Endothelial cell of umbilical vein (primary cell): ENCODE data around the gene TRAPPC2L. TPM values are rescaled to one million over a fixed set of nuclear protein-coding genes. Genes with fewer than 3 reads are reported as not detected.

Experiments
- BruUV-seq: library from RNA; stranded (reverse); fragments of 400-500 nt; replicated peaks from 2 replicates; lab custom pipeline; 2021; lab: Mats Ljungman, UMichigan
- CTCF ChIA-PET: fragments of 300-600, 350-600 bp; sonication (Branson Sonifier 250); formaldehyde crosslinking; loops from one replicate; lab custom pipeline; 2021; ENCODE audit warnings: antibody characterized with exemption, inconsistent platforms; lab: Charles Lee
- POLR2A ChIA-PET: fragments of 300-600, 350-600 bp; sonication (Branson Sonifier 250); formaldehyde crosslinking; loops from one replicate; lab custom pipeline; 2021; ENCODE audit warnings: antibody characterized with exemption, inconsistent platforms; lab: Charles Lee
- DNase-seq: peaks from one replicate; pipeline ENCODE4 v3.0.0-alpha.2; 2011; ENCODE audit warnings: low read depth, low spot score
- FAIRE-seq: peaks from 2 replicates; lab custom pipeline; 2011; peaks lifted over from hg19 to GRCh38; lab: Jason Lieb, UNC
- H2AFZ ChIP-seq: 2 replicates; pipeline ENCODE4 v1.6.0; 2012; ENCODE audit warnings: low read depth, low read length, control low read depth, inconsistent platforms
- H3K27ac ChIP-seq: 2 replicates; pipeline ENCODE4 v1.5.1; 2011; ENCODE audit warnings: low read depth, mild to moderate bottlenecking, control low read depth, low read length, moderate library complexity; ENCODE audit not compliant: insufficient read depth
- H3K27me3 ChIP-seq, 2 experiments: 2 replicates each; pipeline versions ENCODE4 v1.6.0 to v1.6.1; 2011; ENCODE audit warnings: low read length in 2 of 2, mixed read lengths in 1 of 2; ENCODE audit not compliant: control insufficient read depth in 2 of 2, insufficient read depth in 2 of 2
- H3K36me3 ChIP-seq, 2 experiments: 2 replicates in 1 of 2; 3 replicates in 1 of 2; pipeline ENCODE4 v1.5.1; 2011; ENCODE audit warnings: low read length in 2 of 2, mild to moderate bottlenecking in 1 of 2, moderate library complexity in 1 of 2; ENCODE audit not compliant: control insufficient read depth in 2 of 2, insufficient read depth in 2 of 2; ENCODE audit errors: extremely low read depth in 1 of 2
- H3K4me1 ChIP-seq: 3 replicates; pipeline ENCODE4 v1.5.1; 2011; ENCODE audit warnings: mild to moderate bottlenecking, low read length; ENCODE audit not compliant: control insufficient read depth, insufficient read depth; ENCODE audit errors: extremely low read depth
- H3K4me2 ChIP-seq: 2 replicates; pipeline ENCODE4 v1.6.1; 2011; ENCODE audit warnings: low read length, control low read depth, mixed read lengths; ENCODE audit not compliant: insufficient read depth
- H3K4me3 ChIP-seq, 3 experiments: fragments of 200-600 bp in 1 of 3; sonication (generic), shearing (Covaris generic) in 1 of 3; replicated peaks in 1 of 3; 2 replicates each; pipeline ENCODE4 v1.5.1; 2011 to 2016; ENCODE audit warnings: control low read depth in 3 of 3, low read length in 3 of 3, mild to moderate bottlenecking in 2 of 3, inconsistent platforms in 1 of 3, low read depth in 1 of 3, moderate library complexity in 1 of 3; ENCODE audit not compliant: insufficient read depth in 1 of 3
- H3K79me2 ChIP-seq: 2 replicates; pipeline ENCODE4 v1.6.0; 2012; ENCODE audit warnings: low read length, inconsistent platforms; ENCODE audit not compliant: control insufficient read depth, insufficient read depth
- H3K9ac ChIP-seq: replicated peaks from 2 replicates; pipeline ENCODE3; 2011; ENCODE audit warnings: low read length, control low read depth; ENCODE audit not compliant: insufficient read depth; ENCODE audit errors: extremely low read depth
- H3K9me1 ChIP-seq: replicated peaks from 3 replicates; pipeline ENCODE4 v1.6.0; 2011; ENCODE audit warnings: mild to moderate bottlenecking, low read length; ENCODE audit not compliant: control insufficient read depth, insufficient read depth; ENCODE audit errors: extremely low read depth
- H3K9me3 ChIP-seq: replicated peaks from 2 replicates; pipeline ENCODE4 v1.5.1; 2012; ENCODE audit warnings: low read length, inconsistent platforms; ENCODE audit not compliant: control insufficient read depth, insufficient read depth
- H4K20me1 ChIP-seq: replicated peaks from 2 replicates; pipeline ENCODE3; 2011; ENCODE audit warnings: mild to moderate bottlenecking, low read length; ENCODE audit not compliant: control insufficient read depth, insufficient read depth; ENCODE audit errors: extremely low read depth
- EZH2 ChIP-seq: IDR thresholded peaks from 2 replicates; pipeline ENCODE4 v1.6.1; 2012; ENCODE audit warnings: borderline replicate concordance, low read depth, mild to moderate bottlenecking, moderate library complexity, low read length, inconsistent platforms; ENCODE audit not compliant: severe bottlenecking
- FOS ChIP-seq: IDR thresholded peaks from 2 replicates; pipeline ENCODE4 v1.6.1; 2011; ENCODE audit warnings: mild to moderate bottlenecking, low read length, moderate library complexity, borderline replicate concordance; ENCODE audit not compliant: insufficient read depth
- MYC ChIP-seq: IDR thresholded peaks from one replicate; pipeline ENCODE4 v1.6.1; 2011; ENCODE audit warnings: mild to moderate bottlenecking, low read depth, low read length
- dilution Hi-C: fragments of 300-500 bp; cut with MboI; formaldehyde crosslinking; loops from one replicate; pipeline ENCODE4 v1.15.0; 2019; ENCODE audit warnings: low sequenced_read_pairs; ENCODE audit not compliant: extremely low pct_ligation_motif_present
- intact Hi-C: fragments of 100-400 bp; cut with micrococcal nuclease; formaldehyde crosslinking; loops from one replicate; pipeline ENCODE4 v1.10.0; 2022
- polyA plus RNA-seq, 4 experiments: library from polyadenylated mRNA; depleted of rRNA in 3 of 4; stranded (reverse) in 3 of 4; unstranded in 1 of 4; fragments of >200 nt; gene quantifications; 2 replicates each; pipeline versions ENCODE4 v1.2.1 to v1.2.3, GENCODE V29; 2011 to 2012; ENCODE audit warnings: missing spikeins in 1 of 4
- total RNA-seq: library from RNA; stranded (reverse); gene quantifications from 2 replicates; pipeline ENCODE4 v1.2.3, GENCODE V29; 2021
- TF ChIP-seq, protein P1 (sequence below): IDR thresholded peaks from 2 replicates; pipeline ENCODE4 v1.6.1; 2011; ENCODE audit not compliant: insufficient read depth, insufficient read length
- TF ChIP-seq, protein P2 (sequence below), 2 donors: IDR thresholded peaks; 1 replicate in 1 of 2; 2 replicates in 1 of 2; pipeline ENCODE4 v1.5.1; 2011; ENCODE audit warnings: low read length in 2 of 2, mild to moderate bottlenecking in 2 of 2, moderate library complexity in 2 of 2, control low read depth in 1 of 2, inconsistent platforms in 1 of 2, low read depth in 1 of 2; ENCODE audit not compliant: insufficient read depth in 1 of 2; ENCODE audit errors: extremely low read depth in 1 of 2

Gene TRAPPC2L
- total and polyA plus RNA-seq, 2 donors (not counting 3 experiments of a cell fraction or from before 2014, with no cell fraction given): 61.9 to 131 TPM

DNA sequence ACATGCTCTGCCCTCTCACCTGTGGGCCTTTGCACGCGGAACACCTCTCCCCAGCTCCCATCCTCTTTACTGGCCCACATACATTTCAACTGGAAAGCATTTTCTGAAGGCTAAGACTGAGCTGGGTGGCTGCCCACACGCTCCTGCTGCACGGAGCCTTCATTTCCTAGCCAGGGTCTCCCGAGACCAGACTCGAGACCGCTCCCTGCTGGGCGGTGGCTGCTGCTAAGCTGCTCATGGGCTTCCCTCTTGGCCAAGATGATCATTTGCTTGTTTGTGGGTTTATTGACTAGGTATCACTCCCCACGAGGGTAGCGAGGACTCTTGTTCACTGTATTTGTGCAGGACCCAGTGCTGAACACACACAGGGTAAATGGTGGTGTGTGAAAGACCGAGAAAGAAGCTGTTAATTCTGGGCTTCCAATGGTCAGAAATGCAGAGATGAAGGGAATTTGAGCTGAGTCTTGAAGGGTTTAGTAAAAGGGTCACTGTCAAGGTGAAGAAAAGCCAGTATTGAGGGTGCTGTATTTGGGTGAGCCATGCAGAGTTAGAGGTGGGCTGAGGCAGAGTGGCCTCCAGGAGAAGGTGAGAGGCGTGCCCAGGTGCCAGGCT is 907 bp downstream of the TRAPPC2L start:
- DNase-seq (peak; percentile 74), FAIRE-seq (peak; percentile 96)
- TSS peak; percentile 45 for BruUV-seq
- Histone ChIP-seq H2AFZ (peak overlapping the region; percentile 53), H3K27ac (peak overlapping the region; percentile 1), H4K20me1 (no peaks in the 10 kb centered on the region), H3K27me3 (no peaks in the 10 kb centered on the region), H3K36me3 (peaks cover 0 to 24% of the 10 kb centered on the region in 2 experiments), H3K79me2 (peaks cover 4% of the 10 kb centered on the region), H3K9ac (peak overlapping the region; percentile 57), H3K9me3 (no peaks in the 10 kb centered on the region), H3K4me2 (peak overlapping the region; percentile 75), H3K4me3 (peak overlapping the region; percentile 45 to 100 (median 72)), H3K9me1 (no peaks in the 10 kb centered on the region), H3K4me1 (peaks cover 4% of the 10 kb centered on the region)
- intact Hi-C loops: loop anchor here (1.0 to 2.0 kb wide), 5 partner anchors 42 to 121 kb away; no protein-coding TSS in a partner anchor
- no peak for TF ChIP-seq FOS
- TF ChIP-seq, protein P1, sequence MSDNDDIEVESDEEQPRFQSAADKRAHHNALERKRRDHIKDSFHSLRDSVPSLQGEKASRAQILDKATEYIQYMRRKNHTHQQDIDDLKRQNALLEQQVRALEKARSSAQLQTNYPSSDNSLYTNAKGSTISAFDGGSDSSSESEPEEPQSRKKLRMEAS: peak; percentile 8
- TF ChIP-seq EZH2: no peak
- TF ChIP-seq, protein P2, sequence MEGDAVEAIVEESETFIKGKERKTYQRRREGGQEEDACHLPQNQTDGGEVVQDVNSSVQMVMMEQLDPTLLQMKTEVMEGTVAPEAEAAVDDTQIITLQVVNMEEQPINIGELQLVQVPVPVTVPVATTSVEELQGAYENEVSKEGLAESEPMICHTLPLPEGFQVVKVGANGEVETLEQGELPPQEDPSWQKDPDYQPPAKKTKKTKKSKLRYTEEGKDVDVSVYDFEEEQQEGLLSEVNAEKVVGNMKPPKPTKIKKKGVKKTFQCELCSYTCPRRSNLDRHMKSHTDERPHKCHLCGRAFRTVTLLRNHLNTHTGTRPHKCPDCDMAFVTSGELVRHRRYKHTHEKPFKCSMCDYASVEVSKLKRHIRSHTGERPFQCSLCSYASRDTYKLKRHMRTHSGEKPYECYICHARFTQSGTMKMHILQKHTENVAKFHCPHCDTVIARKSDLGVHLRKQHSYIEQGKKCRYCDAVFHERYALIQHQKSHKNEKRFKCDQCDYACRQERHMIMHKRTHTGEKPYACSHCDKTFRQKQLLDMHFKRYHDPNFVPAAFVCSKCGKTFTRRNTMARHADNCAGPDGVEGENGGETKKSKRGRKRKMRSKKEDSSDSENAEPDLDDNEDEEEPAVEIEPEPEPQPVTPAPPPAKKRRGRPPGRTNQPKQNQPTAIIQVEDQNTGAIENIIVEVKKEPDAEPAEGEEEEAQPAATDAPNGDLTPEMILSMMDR (IDR thresholded peaks at IDR 0.05; ENCODE audit: extremely low read depth in 1 of 2, insufficient read depth in 1 of 2, low read depth in 1 of 2, low read length in 2 of 2): peak; percentile 76 to 87
- TF ChIP-seq MYC: no peak
- ChIA-PET CTCF (interaction anchor here (0.6 to 2.7 kb wide), 25 partner anchors 9 to 699 kb away, joined by 3 to 50 read pairs (median 5); partner anchors contain the start of genes APRT, PABPN1L, PIEZO1 and ZNF778), POLR2A (no interaction called here)
- dilution Hi-C loops: no loop called here
